ENCODE results near the gene SLC22A7. TPM values are rescaled to one million over a fixed set of nuclear protein-coding genes. Genes with fewer than 3 reads are reported as not detected.

SLC22A7 gene
- total and polyA plus RNA-seq, 2 donors from 2014 or later, result 2.0 to 34.8 TPM

GRCh38 chr6:43277643-43278523, 20.2 kb upstream of the SLC22A7 start:
- Histone ChIP-seq H3K27me3 (ENCODE audit: control insufficient read depth, insufficient read depth, low read length) (peaks cover 2% of the 10 kb centered on the region), H3K4me3 (ENCODE audit: low read length in 3 of 3) (peak overlapping the region in 1 of 3 donors; percentile 29), H3K27ac (ENCODE audit: low read depth in 2 of 2, low read length in 2 of 2) (peak overlapping the region; percentile 78 to 82), H3K4me1 (ENCODE audit: control insufficient read depth in 2 of 3, insufficient read depth in 2 of 3, low read depth in 1 of 3, low read length in 3 of 3) (peaks cover 0 to 15% (median 9%) of the 10 kb centered on the region in 3 donors), H3K36me3 (ENCODE audit: control insufficient read depth in 2 of 3, insufficient read depth in 3 of 3, low read length in 3 of 3) (no peaks in the 10 kb centered on the region), H3K9ac (ENCODE audit: low read length in 3 of 3) (peak overlapping the region in 1 of 3 donors; percentile 12), H3K9me3 (ENCODE audit: control insufficient read depth in 2 of 3, insufficient read depth in 1 of 3, low read length in 3 of 3) (no peaks in the 10 kb centered on the region)
- TF ChIP-seq CTCF (IDR thresholded peaks at IDR 0.05; ENCODE audit: borderline replicate concordance, extremely low read depth, insufficient read depth), result no peak
- FAIRE-seq (no peak), DNase-seq (peak in 1 of 5 donors; percentile 33)
- intact Hi-C loops (cut with DNase I), result no loop called here

- peak in 2 of 5 donors; percentile 54 to 81 for DNase-seq
- Histone ChIP-seq H3K27ac (ENCODE audit: low read depth in 2 of 2, low read length in 2 of 2) (peak overlapping the region; percentile 49 to 74), H3K9me3 (ENCODE audit: control insufficient read depth in 2 of 3, insufficient read depth in 1 of 3, low read length in 3 of 3) (no peaks in the 10 kb centered on the region), H3K36me3 (ENCODE audit: control insufficient read depth in 2 of 3, insufficient read depth in 3 of 3, low read length in 3 of 3) (no peaks in the 10 kb centered on the region), H3K27me3 (ENCODE audit: control insufficient read depth, insufficient read depth, low read length) (peaks cover 2% of the 10 kb centered on the region), H3K4me3 (ENCODE audit: low read length in 3 of 3) (peak overlapping the region in 1 of 3 donors; percentile 2), H3K4me1 (ENCODE audit: control insufficient read depth in 2 of 3, insufficient read depth in 2 of 3, low read depth in 1 of 3, low read length in 3 of 3) (peaks cover 0 to 15% (median 9%) of the 10 kb centered on the region in 3 donors), H3K9ac (ENCODE audit: low read length in 3 of 3) (no peak overlapping the region)
- TF ChIP-seq CTCF (IDR thresholded peaks at IDR 0.05; ENCODE audit: borderline replicate concordance, extremely low read depth, insufficient read depth), result no peak
- intact Hi-C loops (cut with DNase I), result no loop called here
- no peak for FAIRE-seq
These were observed 19.5 kb upstream of the SLC22A7 start for GRCh38 chr6:43278524-43279078.

- no peak for TF ChIP-seq CTCF (IDR thresholded peaks at IDR 0.05; ENCODE audit: borderline replicate concordance, extremely low read depth, insufficient read depth)
- no peak overlapping the region for H3K4me3 ChIP-seq (ENCODE audit: low read length in 3 of 3)
- H3K27ac ChIP-seq (ENCODE audit: low read depth in 2 of 2, low read length in 2 of 2), result no peak overlapping the region
- no peak for FAIRE-seq
- no peak overlapping the region for H3K9ac ChIP-seq (ENCODE audit: low read length in 3 of 3)
- no peak for DNase-seq
- H3K4me1 ChIP-seq (ENCODE audit: control insufficient read depth in 2 of 3, insufficient read depth in 2 of 3, low read depth in 1 of 3, low read length in 3 of 3), result peaks cover 0 to 15% (median 4%) of the 10 kb centered on the region in 3 donors
- no peaks in the 10 kb centered on the region for H3K9me3 ChIP-seq (ENCODE audit: control insufficient read depth in 2 of 3, insufficient read depth in 1 of 3, low read length in 3 of 3)
- no peaks in the 10 kb centered on the region for H3K36me3 ChIP-seq (ENCODE audit: control insufficient read depth in 2 of 3, insufficient read depth in 3 of 3, low read length in 3 of 3)
- H3K27me3 ChIP-seq (ENCODE audit: control insufficient read depth, insufficient read depth, low read length), result peaks cover 2% of the 10 kb centered on the region
- intact Hi-C loops (cut with DNase I), result no loop called here
These were observed 17.8 kb upstream of the SLC22A7 start for GRCh38 chr6:43280234-43280633.
